SK-MEL-5 (cell line): Measurements from ENCODE around the gene SPATA25. TPM values are rescaled to one million over a fixed set of nuclear protein-coding genes. Genes with fewer than 3 reads are reported as not detected.
"Not testable (repeated sequence)": the region's sequence is repeated elsewhere in the genome, so short reads cannot be mapped to it uniquely, and the experiment has no call there.

Experiments
- DNase-seq: peaks from one replicate; pipeline ENCODE4 v3.0.0-alpha.2; 2016; ENCODE audit warnings: low read depth, low spot score
- in situ Hi-C: cut with HindIII; loops from 2 replicates; pipeline ENCODE4 v1.10.0; 2016; ENCODE audit warnings: low sequenced_read_pairs, high pct_unique_total_duplicates, low pct_unique_long_range_greater_than_20kb
- total RNA-seq: library from RNA; depleted of rRNA; stranded (reverse); fragments of >200 nt; shearing (Covaris generic); gene quantifications from 2 replicates; pipeline ENCODE4 v1.2.3, GENCODE V29; 2014

SPATA25 gene
- total RNA-seq, 1 experiment from 2014 or later, result 2.2 TPM

GRCh38 chr20:45918779-45919537 is 31.5 kb upstream of the SPATA25 start:
- in situ Hi-C loops, result no loop called here

GRCh38 chr20:45918182-45918737 is 30.8 kb upstream of the SPATA25 start:
- DNase-seq, result no peak
- in situ Hi-C loops, result no loop called here

More at GRCh38 chr20:45918779-45919537, 31.5 kb upstream of the SPATA25 start:
- no peak for DNase-seq

GRCh38 chr20:45917790-45918141 is 30.3 kb upstream of the SPATA25 start:
- no peak for DNase-seq
- in situ Hi-C loops, result no loop called here

- in situ Hi-C loops, result no loop called here
- DNase-seq, result no peak
Observed at GRCh38 chr20:45913116-45913515, 25.7 kb upstream of the SPATA25 start.

- in situ Hi-C loops, result no loop called here
- DNase-seq, result no peak
Observed at GRCh38 chr20:45912344-45912682, 24.9 kb upstream of the SPATA25 start.

- peak; percentile 24 for DNase-seq
- in situ Hi-C loops, result no loop called here
Observed at GRCh38 chr20:45911486-45912343, 24.3 kb upstream of the SPATA25 start, which contains the start of gene PLTP. Gene PLTP, minus strand, starts transcription at chr20:45912155. Its CDS starts 703 bp downstream, at chr20:45911452.

- in situ Hi-C loops, result no loop called here
- peak; percentile 90 for DNase-seq
Observed at GRCh38 chr20:45910670-45911485, 23.5 kb upstream of the SPATA25 start.

- no peak for DNase-seq
- in situ Hi-C loops, result no loop called here
Observed at GRCh38 chr20:45909817-45910669, 22.6 kb upstream of the SPATA25 start.

- DNase-seq, result no peak
- in situ Hi-C loops, result no loop called here
Observed at GRCh38 chr20:45909336-45909808, 21.9 kb upstream of the SPATA25 start.

GRCh38 chr20:45908084-45908483 is 20.7 kb upstream of the SPATA25 start:
- no peak for DNase-seq
- in situ Hi-C loops, result no loop called here

- in situ Hi-C loops, result no loop called here
- no peak for DNase-seq
Observed at GRCh38 chr20:45907219-45907948, 20.0 kb upstream of the SPATA25 start.

- in situ Hi-C loops, result no loop called here
- DNase-seq, result no peak
Observed at GRCh38 chr20:45905505-45906079, 18.2 kb upstream of the SPATA25 start.

GRCh38 chr20:45904583-45905504 is 17.4 kb upstream of the SPATA25 start:
- DNase-seq, result no peak
- in situ Hi-C loops, result no loop called here

GRCh38 chr20:45902199-45902701 is 14.8 kb upstream of the SPATA25 start:
- in situ Hi-C loops, result no loop called here
- DNase-seq, result no peak

GRCh38 chr20:45901332-45901731 is 13.9 kb upstream of the SPATA25 start:
- DNase-seq, in situ Hi-C loops: not testable (repeated sequence)
